ENCODE measurements around the gene AGTRAP.

Gene AGTRAP

GRCh38 chr1:11779715-11780379 is 43.9 kb downstream of the AGTRAP start:
- no peaks in the 10 kb centered on the region for H3K27me3 ChIP-seq (ENCODE audit: insufficient read depth, insufficient read length)
- no peak for DNase-seq (ENCODE audit: low read depth, low spot score)
- H3K4me3 ChIP-seq (ENCODE audit: insufficient read length, low read depth), result no peak overlapping the region
- TF ChIP-seq SUZ12 (IDR thresholded peaks at IDR 0.05; ENCODE audit: extremely low read depth, insufficient read depth, insufficient read length), result no peak
- TF ChIP-seq YY1 (IDR thresholded peaks at IDR 0.05; ENCODE audit: insufficient read depth, insufficient read length), result no peak
- no peak for TF ChIP-seq ZNF274 (IDR thresholded peaks at IDR 0.05; ENCODE audit: low read depth, low read length)
- no peaks in the 10 kb centered on the region for H3K36me3 ChIP-seq (ENCODE audit: insufficient read depth, insufficient read length, low read length)
- peaks cover 11% of the 10 kb centered on the region for H3K4me1 ChIP-seq (ENCODE audit: insufficient read depth, insufficient read length)
- H3K9me3 ChIP-seq (ENCODE audit: insufficient read depth, low read length), result no peaks in the 10 kb centered on the region
- no peak overlapping the region for H3K9ac ChIP-seq (ENCODE audit: insufficient read length, low read depth)

- H3K4me3 ChIP-seq (ENCODE audit: insufficient read length, low read depth), result no peak overlapping the region
- H3K9me3 ChIP-seq (ENCODE audit: insufficient read depth, low read length), result no peaks in the 10 kb centered on the region
- no peak for TF ChIP-seq SUZ12 (IDR thresholded peaks at IDR 0.05; ENCODE audit: extremely low read depth, insufficient read depth, insufficient read length)
- TF ChIP-seq ZNF274 (IDR thresholded peaks at IDR 0.05; ENCODE audit: low read depth, low read length), result no peak
- TF ChIP-seq YY1 (IDR thresholded peaks at IDR 0.05; ENCODE audit: insufficient read depth, insufficient read length), result no peak
- peaks cover 10% of the 10 kb centered on the region for H3K4me1 ChIP-seq (ENCODE audit: insufficient read depth, insufficient read length)
- H3K36me3 ChIP-seq (ENCODE audit: insufficient read depth, insufficient read length, low read length), result no peaks in the 10 kb centered on the region
- DNase-seq (ENCODE audit: low read depth, low spot score), result no peak
- no peak overlapping the region for H3K9ac ChIP-seq (ENCODE audit: insufficient read length, low read depth)
- H3K27me3 ChIP-seq (ENCODE audit: insufficient read depth, insufficient read length), result no peaks in the 10 kb centered on the region
Observed at GRCh38 chr1:11780380-11781147, 44.6 kb downstream of the AGTRAP start.

GRCh38 chr1:11781297-11781696 is 45.4 kb downstream of the AGTRAP start:
- DNase-seq (ENCODE audit: low read depth, low spot score), result no peak
- no peak overlapping the region for H3K9ac ChIP-seq (ENCODE audit: insufficient read length, low read depth)
- no peak overlapping the region for H3K4me3 ChIP-seq (ENCODE audit: insufficient read length, low read depth)
- H3K4me1 ChIP-seq (ENCODE audit: insufficient read depth, insufficient read length), result peaks cover 10% of the 10 kb centered on the region
- H3K36me3 ChIP-seq (ENCODE audit: insufficient read depth, insufficient read length, low read length), result no peaks in the 10 kb centered on the region
- H3K9me3 ChIP-seq (ENCODE audit: insufficient read depth, low read length), result no peaks in the 10 kb centered on the region
- no peaks in the 10 kb centered on the region for H3K27me3 ChIP-seq (ENCODE audit: insufficient read depth, insufficient read length)
- no peak for TF ChIP-seq ZNF274 (IDR thresholded peaks at IDR 0.05; ENCODE audit: low read depth, low read length)
- no peak for TF ChIP-seq YY1 (IDR thresholded peaks at IDR 0.05; ENCODE audit: insufficient read depth, insufficient read length)
- no peak for TF ChIP-seq SUZ12 (IDR thresholded peaks at IDR 0.05; ENCODE audit: extremely low read depth, insufficient read depth, insufficient read length)

- H3K36me3 ChIP-seq (ENCODE audit: insufficient read depth, insufficient read length, low read length), result no peaks in the 10 kb centered on the region
- H3K4me3 ChIP-seq (ENCODE audit: insufficient read length, low read depth), result no peak overlapping the region
- H3K9me3 ChIP-seq (ENCODE audit: insufficient read depth, low read length), result no peaks in the 10 kb centered on the region
- no peak for DNase-seq (ENCODE audit: low read depth, low spot score)
- H3K9ac ChIP-seq (ENCODE audit: insufficient read length, low read depth), result no peak overlapping the region
- peaks cover 10% of the 10 kb centered on the region for H3K4me1 ChIP-seq (ENCODE audit: insufficient read depth, insufficient read length)
- TF ChIP-seq YY1 (IDR thresholded peaks at IDR 0.05; ENCODE audit: insufficient read depth, insufficient read length) (no peak), ZNF274 (IDR thresholded peaks at IDR 0.05; ENCODE audit: low read depth, low read length) (no peak), SUZ12 (IDR thresholded peaks at IDR 0.05; ENCODE audit: extremely low read depth, insufficient read depth, insufficient read length) (no peak)
- no peaks in the 10 kb centered on the region for H3K27me3 ChIP-seq (ENCODE audit: insufficient read depth, insufficient read length)
Observed at GRCh38 chr1:11782127-11782708, 46.3 kb downstream of the AGTRAP start.

GRCh38 chr1:11783556-11783955 is 47.6 kb downstream of the AGTRAP start:
- Histone ChIP-seq H3K36me3 (ENCODE audit: insufficient read depth, insufficient read length, low read length) (no peaks in the 10 kb centered on the region), H3K4me3 (ENCODE audit: insufficient read length, low read depth) (no peak overlapping the region)
- no peak for DNase-seq (ENCODE audit: low read depth, low spot score)

GRCh38 chr1:11784256-11784992 is 48.5 kb downstream of the AGTRAP start:
- peak overlapping the region; percentile 54 for H3K9ac ChIP-seq (ENCODE audit: insufficient read length, low read depth)
- H3K36me3 ChIP-seq (ENCODE audit: insufficient read depth, insufficient read length, low read length), result no peaks in the 10 kb centered on the region
- DNase-seq (ENCODE audit: low read depth, low spot score), result no peak
- TF ChIP-seq SUZ12 (IDR thresholded peaks at IDR 0.05; ENCODE audit: extremely low read depth, insufficient read depth, insufficient read length) (no peak), YY1 (IDR thresholded peaks at IDR 0.05; ENCODE audit: insufficient read depth, insufficient read length) (no peak), ZNF274 (IDR thresholded peaks at IDR 0.05; ENCODE audit: low read depth, low read length) (no peak)
- H3K9me3 ChIP-seq (ENCODE audit: insufficient read depth, low read length), result no peaks in the 10 kb centered on the region
- no peaks in the 10 kb centered on the region for H3K27me3 ChIP-seq (ENCODE audit: insufficient read depth, insufficient read length)
- peaks cover 17% of the 10 kb centered on the region for H3K4me1 ChIP-seq (ENCODE audit: insufficient read depth, insufficient read length)
- no peak overlapping the region for H3K4me3 ChIP-seq (ENCODE audit: insufficient read length, low read depth)

More at GRCh38 chr1:11783556-11783955, 47.6 kb downstream of the AGTRAP start:
- Histone ChIP-seq H3K4me1 (ENCODE audit: insufficient read depth, insufficient read length) (peaks cover 17% of the 10 kb centered on the region), H3K9me3 (ENCODE audit: insufficient read depth, low read length) (no peaks in the 10 kb centered on the region), H3K27me3 (ENCODE audit: insufficient read depth, insufficient read length) (no peaks in the 10 kb centered on the region), H3K9ac (ENCODE audit: insufficient read length, low read depth) (no peak overlapping the region)
- no peak for TF ChIP-seq ZNF274 (IDR thresholded peaks at IDR 0.05; ENCODE audit: low read depth, low read length)
- TF ChIP-seq SUZ12 (IDR thresholded peaks at IDR 0.05; ENCODE audit: extremely low read depth, insufficient read depth, insufficient read length), result no peak
- no peak for TF ChIP-seq YY1 (IDR thresholded peaks at IDR 0.05; ENCODE audit: insufficient read depth, insufficient read length)
